Thyroid gland (tissue), 4 donors: Measurements from ENCODE around the gene ANKRD33B.

ENCODE experiments used
- CTCF ChIP-seq, 6 experiments: fragments of 200-600 bp in 3 of 6; fragments of 450-650 bp in 3 of 6; sonication (generic) in 3 of 6; IDR thresholded peaks; one replicate each; pipeline ENCODE4 v1.5.1; 2016 to 2019; ENCODE audit warnings: antibody characterized with exemption in 6 of 6, mild to moderate bottlenecking in 2 of 6, inconsistent platforms in 1 of 6, moderate library complexity in 1 of 6
- POLR2A ChIP-seq, 2 donors: fragments of 450-650 bp; IDR thresholded peaks; one replicate each; pipeline ENCODE4 v1.6.1; 2017; ENCODE audit warnings: antibody characterized with exemption in 2 of 2, mild to moderate bottlenecking in 2 of 2, moderate library complexity in 1 of 2

- TF ChIP-seq CTCF (IDR thresholded peaks at IDR 0.05) (no peak), POLR2A (IDR thresholded peaks at IDR 0.05) (no peak)
Observed at GRCh38 chr5:10667431-10668057, 103.7 kb downstream of the ANKRD33B start.
